ENCODE measurements around the gene HPSE.
"Not testable (repeated sequence)": the region's sequence is repeated elsewhere in the genome, so short reads cannot be mapped to it uniquely, and the experiment has no call there.

The HPSE gene

GRCh38 chr4:83329521-83330110 is 5.0 kb downstream of the HPSE start:
- no peak for DNase-seq

DNA sequence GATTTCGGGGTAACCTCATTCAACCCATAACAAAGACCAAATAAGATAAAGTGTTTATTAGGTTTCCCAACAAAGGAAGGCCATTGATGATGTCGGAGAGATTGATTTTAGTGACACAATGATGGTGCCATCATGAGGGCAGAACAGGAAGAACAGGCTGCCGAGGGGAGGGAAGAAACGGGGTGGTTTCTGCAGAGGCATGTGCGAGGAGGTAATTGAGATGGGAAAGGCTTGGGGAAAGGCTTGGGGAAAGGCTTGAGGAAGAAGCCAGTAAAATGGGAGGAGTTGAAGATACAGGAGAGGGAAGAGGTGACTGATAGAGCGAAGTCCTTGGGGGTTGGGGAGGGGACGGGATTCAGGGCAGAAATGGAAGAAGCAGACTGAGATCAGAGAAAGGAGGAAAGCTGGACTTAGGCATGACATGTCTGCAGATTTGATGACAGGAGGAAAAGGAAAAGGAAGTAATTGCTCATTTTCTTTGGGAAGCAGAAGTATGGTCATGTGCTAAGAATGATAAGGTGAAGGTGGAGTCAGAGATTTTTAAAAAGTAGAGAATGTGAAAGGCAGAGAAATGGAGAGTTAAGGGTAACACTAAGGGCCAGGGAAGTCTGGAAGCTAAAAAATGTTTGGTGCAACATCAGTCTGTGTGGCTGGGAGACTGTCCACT is 6.0 kb downstream of the HPSE start:
- DNase-seq = no peak

- no peak for DNase-seq
Measured at GRCh38 chr4:83326546-83326945, 8.1 kb downstream of the HPSE start.

DNA sequence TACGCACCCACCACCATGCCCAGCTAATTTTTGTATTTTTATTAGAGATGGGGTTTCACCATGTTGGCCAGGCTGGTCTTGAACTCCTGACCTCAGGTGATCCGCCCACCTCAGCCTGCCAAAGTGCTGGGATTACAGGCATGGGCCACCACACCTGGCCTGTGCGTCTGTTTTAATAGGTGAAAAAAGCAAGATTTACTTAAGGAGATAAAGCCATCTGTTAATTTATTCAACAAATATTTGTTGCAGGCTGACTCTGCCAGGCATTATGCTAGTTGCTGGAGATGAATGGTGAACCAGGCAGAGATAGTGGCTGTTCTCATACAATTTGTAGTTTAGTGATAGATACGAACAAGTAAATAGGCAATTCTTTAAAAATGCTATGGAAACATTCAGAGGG is 9.3 kb downstream of the HPSE start:
- DNase-seq = not testable (repeated sequence)

DNA sequence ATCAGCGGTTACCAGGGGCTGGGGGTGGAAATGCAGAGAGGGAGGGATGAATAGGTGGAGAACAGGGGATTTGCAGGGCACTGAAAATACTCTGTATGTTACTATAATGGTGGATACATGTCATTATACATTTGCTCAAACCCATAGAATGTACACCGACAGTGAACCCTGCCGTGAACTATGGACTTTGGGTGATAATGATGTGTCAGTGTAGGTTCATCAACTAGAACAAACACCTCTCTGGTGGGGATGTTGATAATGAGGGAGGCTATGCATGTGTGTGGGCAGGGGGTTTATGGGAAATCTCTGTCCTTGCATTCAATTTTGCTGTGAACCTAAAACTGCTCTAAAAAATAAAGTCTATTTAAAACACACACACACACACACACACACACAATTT is 11.5 kb downstream of the HPSE start:
- no peak for DNase-seq

GRCh38 chr4:83320548-83320947 is 14.1 kb downstream of the HPSE start:
- no peak for DNase-seq

DNA sequence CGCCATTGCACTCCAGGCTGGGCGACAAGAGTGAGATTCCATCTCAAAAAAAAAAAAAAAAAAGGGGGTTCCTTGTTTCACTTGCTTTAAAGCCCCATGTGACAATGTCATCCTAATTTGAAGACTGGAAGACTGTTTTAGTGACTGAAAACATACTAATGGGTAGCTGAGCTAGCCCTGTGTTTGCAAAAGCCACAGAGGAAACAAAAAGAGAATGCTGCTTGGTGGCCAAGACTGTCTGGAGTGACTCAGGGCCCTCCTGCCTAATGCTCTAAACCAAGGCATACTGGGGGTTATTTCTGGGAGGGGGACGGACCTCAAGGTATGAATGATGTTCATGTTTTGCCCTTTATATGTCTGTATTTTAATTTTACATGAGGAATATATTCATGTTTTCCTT is 16.0 kb downstream of the HPSE start:
- no peak for DNase-seq

- DNase-seq = no peak
Measured at GRCh38 chr4:83317671-83318070, 17.0 kb downstream of the HPSE start.

DNA sequence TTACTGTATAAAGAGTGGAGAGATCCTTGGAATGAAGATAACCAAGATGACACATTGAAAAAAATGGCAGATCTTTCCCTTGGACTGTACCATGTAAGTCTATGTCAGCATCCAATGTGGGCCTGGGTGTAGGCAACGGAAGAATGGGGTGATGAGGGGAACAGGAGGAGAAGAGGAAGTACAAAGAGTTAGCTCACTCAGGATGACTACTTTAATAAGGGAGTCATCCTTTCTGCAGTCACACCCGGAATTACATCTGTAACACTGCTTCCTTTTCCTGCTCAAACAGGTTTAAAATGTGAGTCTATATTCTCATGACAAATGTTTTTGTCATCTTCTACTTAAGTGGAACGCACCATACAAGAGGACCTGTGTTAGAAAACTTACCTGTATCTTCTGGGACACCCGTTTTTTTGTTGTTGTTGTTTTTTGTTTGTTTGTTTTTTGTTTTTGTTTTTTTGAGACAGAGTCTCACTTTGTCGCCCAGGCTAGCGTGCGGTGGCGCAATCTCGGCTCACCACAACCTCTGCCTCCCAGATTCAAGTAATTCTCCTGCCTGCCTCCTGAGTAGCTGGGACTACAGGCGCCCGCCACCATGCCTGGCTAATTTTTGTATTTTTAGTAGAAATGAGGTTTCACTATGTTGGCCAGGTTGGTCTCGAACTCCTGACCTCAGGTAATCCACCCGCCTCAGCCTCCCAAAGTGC is 18.0 kb downstream of the HPSE start:
- DNase-seq = no peak

- DNase-seq = no peak
Measured at GRCh38 chr4:83315341-83315870, 19.2 kb downstream of the HPSE start.

GRCh38 chr4:83308672-83309071 is 26.0 kb downstream of the HPSE start:
- DNase-seq = no peak

DNA sequence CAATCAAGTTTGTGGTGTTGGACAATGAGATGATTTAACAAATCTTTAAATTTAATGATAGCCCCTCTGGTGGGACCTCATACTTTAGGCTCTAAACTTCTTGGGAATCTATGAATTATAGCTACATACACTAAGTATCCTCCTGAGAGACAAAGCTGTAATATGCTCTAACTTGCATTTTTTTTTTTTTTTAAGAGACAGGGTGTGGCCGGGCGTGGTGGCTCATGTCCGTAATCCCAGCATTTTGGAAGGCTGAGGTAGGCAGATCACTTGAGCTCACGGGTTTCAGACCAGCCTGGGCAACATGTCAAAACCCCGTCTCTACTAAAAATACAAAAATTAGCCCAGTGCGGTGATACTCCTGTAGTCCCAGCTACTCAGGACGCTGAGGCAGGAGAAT is 26.7 kb downstream of the HPSE start:
- no peak for DNase-seq

- DNase-seq = no peak
Measured at GRCh38 chr4:83305187-83305586, 29.5 kb downstream of the HPSE start.

DNA sequence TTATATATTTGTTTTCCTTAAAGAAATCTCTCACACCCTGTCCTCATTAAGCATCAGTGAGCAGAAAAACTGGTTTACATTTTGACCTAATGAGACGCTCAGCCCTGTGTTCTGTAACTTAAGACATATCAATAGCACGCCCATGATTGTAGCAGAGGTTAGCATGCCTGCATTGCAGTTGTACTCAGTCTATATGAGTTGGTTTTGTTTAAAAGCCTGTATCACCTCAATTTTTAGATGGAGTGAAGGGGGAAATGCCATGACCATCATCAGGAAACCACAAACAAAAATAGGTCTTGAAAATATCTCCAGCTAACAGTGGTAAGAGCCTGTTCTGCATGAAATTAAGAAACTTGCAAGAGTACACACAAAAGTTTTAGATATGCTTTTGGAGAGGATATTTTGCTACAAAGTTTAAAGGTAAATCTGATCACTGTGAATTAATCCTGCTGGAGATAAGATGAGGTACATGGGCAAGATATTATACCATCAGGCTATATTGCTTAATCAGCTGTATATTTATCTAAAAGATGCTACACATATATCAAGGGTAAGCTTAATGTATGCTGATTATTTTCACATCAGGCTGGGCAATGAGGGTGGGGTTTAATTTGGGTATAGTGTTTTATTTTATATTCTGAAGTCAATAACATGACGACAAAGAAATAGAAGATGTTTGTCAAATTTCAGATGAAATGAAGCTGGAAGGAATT is 36.9 kb downstream of the HPSE start:
- DNase-seq = no peak

DNA sequence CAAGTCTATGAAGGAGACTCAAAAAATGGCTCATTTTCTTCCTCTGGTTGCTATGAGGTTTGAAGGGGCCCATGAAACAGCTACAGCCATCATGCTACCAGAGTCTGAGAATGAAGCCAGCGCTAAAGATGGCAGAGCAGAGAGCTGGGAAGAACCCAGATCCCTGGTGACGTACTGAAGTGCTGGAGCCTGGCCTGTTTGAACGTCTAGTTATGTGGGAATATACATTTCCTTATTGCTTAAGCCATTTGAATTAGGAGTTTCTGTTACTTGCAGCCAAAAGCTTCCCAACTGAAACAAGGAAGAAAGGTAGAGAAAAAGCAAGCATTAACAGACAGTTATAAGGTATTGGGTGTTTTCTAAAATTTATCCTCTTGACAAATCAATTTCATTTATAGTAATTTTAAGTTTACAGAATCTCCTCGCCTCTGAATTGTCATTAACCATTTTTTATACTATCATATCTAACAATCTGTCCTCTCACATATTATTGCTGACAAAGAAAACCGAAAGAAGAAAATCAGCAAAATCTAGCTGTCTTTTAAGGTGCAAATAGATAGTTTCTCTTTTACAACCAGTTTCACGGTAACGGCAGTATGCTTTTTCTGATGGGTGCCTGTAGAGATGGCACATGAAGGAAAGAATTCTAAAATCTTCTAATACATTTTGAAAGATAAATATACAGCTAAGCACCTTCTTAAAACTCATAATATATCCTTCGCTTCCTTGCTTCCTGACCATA is 41.2 kb downstream of the HPSE start:
- DNase-seq = no peak

- not testable (repeated sequence) for DNase-seq
Measured at GRCh38 chr4:83290059-83290774, 44.4 kb downstream of the HPSE start.

DNA sequence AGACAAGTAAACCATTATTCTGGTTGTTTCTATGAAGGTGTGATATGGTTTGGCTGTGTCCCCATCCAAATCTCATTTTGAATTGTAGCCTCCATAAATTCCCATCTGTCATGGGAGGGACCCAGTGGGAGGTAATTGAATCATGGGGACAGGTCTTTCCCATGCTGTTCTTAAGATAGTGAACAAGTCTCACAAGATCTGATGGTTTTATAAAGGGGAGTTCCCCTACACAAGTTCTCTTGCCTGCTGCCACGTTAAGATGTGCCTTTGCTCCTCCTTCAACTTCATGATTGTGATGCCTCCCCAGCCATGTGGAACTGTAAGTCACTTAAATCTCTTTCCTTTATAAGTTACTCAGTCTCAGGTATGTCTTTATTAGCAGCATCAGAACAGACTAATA is 46.3 kb downstream of the HPSE start:
- DNase-seq = not testable (repeated sequence)

DNA sequence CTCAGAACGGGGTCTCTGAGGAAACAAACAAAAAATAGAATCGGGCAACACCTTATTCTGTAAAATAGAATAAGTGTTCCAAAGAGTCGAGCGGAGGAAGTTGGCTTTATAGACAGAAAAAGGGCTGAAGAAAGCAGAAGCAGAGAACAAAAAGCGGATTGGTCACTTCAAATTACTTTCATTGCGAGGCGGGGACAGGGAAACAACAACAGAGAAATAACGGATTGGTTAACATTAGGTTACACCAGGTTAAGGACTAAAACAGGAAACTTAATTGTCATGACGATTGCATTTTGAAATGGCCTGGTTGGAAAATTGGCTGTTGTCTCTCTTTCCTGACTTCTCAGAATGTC is 49.6 kb downstream of the HPSE start:
- no peak for DNase-seq

GRCh38 chr4:83284193-83285054 is 50.2 kb downstream of the HPSE start, which contains the start of gene COQ2:
Gene COQ2 (minus strand): TSS chr4:83284798. CDS start chr4:83284764, 34 bp downstream.
- peak; percentile 79 for DNase-seq

DNA sequence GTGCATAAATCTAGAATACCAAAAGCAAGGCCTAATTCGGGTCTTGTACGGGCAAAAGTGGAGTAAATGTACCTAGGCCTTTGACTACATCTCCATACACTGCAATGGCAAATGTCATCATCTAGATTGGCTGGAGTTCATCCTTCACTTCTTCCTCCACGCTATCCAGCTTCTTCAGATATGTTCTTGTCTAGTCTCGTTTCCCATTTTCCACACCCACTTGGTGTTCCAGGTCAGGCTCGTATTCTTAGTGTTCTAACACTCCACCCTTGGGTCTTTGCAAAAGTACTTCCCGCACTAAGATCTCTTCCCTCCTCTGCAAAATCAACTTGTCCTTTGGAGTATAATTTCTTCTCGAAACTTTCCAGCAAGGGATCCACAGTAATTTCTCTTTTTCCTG is 51.5 kb downstream of the HPSE start:
- no peak for DNase-seq

DNA sequence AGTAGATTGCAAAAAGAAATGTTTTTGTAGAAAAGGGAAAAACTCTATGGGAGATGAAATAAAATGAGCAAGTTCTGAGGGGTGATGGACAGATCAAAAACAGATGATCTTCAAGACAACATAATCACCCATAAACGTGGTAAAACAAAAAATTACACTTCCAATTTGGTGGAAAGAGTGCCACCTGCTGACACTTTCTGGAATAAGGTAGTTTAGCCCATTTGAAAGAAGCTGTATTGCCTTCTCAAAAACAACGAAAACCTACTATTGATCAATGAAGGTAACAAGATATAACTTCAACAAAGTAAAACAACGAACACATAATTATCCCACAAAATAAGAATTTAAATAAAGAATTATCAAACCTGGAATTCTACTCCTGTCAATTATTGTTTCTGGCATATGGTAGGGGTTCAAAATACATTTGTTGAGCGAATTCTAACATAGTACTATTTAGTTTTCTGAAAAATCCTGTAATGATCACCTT is 52.6 kb downstream of the HPSE start:
- DNase-seq = peak; percentile 62

All from NCI-H1694 (cell line).